CMK (cell line): Measurements from ENCODE around the gene PICALM.

ENCODE experiments used
- DNase-seq: peaks from one replicate; pipeline ENCODE4 v3.0.0-alpha.2; 2010; ENCODE audit warnings: low read depth

PICALM gene

GRCh38 chr11:86073948-86074347 is 5.1 kb upstream of the PICALM start:
- no peak for DNase-seq

- no peak for DNase-seq
Measured at GRCh38 chr11:86072211-86072610, 3.3 kb upstream of the PICALM start.

GRCh38 chr11:86070142-86071056 is 1.5 kb upstream of the PICALM start:
- no peak for DNase-seq

DNA sequence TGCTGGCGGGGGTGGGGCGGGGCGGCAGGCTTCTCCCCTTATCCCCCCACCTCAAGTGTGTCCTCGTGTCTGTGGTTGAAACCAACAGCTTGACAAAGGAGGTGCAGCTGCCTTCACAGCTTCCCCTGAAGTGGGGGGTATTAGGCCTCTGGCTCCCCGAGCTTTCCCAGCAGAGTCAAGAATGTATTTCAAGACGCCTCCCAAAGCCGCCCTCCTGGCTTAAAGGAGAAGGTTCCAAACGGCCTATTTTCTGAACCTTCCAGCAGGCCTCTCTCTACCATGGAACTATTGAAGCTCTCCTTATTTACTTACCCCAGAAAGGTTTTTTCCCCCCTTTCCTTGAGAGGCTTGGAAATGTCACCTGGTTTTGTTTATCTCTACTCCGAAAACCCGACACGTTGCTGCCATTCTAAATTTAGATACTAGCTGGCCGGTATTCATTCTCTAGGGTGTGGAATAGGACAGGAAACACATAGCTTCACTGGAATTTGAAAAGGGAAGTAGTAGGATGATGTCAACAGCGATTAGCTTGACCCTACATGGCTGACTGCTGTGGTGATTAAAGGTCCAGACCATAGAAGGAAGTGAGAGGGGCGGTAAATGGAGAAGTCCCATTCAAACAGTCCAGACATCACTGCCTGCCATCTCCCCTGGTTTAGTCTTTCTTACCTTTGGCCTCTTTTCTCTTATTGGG is 671 bp upstream of the PICALM start:
- DNase-seq = peak; percentile 78

DNA sequence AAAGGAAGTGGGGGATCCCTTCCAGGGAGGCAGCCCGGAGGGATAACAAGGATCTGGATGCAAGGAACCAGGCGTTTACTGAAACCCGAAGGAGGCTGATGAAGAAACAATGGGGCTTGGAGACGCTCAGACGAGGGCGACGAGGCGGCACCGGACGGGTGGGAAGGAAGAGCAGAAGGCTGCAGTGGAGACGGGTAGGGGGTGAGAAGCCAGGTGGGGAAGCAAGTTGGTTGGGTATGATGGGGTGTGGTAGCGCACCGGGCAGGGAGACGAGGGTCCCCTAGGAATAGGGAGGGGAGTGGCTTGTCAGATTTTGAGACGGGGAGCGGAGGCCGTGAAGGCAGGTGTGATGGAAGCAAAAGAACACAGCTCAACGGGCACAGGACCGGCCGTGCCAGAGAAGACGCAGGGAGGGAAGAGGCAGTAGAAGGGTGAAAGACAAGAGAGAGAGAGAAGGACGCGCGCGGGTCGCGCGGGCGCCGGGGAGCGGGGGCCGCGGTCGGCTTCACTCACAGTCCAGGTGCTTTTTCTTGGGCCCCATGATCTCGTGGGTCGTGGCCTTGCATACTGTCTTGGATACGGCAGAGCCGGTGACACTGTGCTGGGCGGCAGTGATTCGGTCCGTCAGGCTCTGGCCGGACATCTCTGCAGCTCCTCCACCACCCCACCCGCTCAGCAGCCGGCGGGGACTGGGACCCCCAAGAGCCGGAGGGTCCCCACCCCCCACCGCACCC is 579 bp downstream of the PICALM start:
- no peak for DNase-seq

DNA sequence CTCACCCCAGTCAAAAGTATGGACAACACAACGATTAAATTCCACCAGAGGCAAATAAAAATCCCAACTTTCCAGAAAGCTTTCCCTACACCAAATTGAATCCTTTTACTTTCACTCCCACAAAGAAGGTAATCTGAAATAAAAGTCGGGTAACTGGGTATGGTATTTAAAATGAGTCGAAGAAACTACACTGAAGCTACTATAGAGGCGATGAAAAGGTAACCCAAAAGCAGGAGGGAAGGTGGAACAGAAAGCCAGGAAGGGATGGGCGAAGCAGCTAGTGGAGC is 1.1 kb downstream of the PICALM start:
- no peak for DNase-seq

GRCh38 chr11:86067009-86067850 is 1.7 kb downstream of the PICALM start:
- DNase-seq = no peak

- no peak for DNase-seq
Measured at GRCh38 chr11:86066657-86067008, 2.3 kb downstream of the PICALM start.

- no peak for DNase-seq
Measured at GRCh38 chr11:86066033-86066432, 2.9 kb downstream of the PICALM start.

DNA sequence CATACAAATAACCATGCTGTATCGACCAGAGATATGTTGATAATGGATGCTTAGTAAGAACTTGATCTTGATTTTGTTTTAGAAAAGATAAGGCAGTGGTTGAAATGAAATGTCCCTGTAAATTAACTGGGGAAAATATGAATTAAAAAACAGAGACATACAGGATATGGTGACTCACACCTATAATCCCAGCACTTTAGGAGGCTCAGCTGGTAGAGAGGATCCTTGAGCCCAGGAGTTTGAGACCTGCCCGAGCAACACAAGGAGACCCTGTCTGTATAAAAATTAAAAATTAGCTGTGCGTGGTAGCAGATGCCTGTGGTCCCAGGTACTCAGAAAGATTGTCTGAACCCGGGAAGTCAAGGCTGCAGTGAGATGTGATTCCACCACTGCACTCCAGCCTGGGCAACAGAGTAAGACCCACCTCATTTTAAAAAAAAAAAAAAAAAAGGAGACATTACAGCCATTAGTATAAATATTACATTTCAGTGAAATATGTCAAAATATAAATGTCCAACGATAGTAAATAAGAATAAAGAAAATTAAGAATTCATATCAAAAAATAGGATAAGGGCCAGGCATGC is 4.6 kb downstream of the PICALM start:
- no peak for DNase-seq

DNA sequence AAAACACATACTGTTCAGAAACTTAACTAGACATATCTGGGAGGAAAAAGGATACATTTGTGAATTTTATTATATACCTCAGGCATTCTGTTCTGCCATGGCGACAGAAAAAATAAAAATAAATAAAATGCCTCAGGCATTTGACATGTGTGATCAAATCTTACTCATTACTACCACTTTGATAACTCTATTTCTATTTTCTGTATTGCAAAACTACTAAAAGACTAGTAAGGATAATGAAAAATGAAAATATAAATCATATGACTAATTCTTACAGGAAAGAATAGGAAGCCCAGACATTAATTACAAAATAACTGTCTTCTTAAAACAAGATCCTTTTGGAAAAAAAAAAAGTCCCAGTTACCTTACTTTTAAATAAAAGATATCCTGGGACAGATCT is 5.3 kb downstream of the PICALM start:
- DNase-seq = no peak

DNA sequence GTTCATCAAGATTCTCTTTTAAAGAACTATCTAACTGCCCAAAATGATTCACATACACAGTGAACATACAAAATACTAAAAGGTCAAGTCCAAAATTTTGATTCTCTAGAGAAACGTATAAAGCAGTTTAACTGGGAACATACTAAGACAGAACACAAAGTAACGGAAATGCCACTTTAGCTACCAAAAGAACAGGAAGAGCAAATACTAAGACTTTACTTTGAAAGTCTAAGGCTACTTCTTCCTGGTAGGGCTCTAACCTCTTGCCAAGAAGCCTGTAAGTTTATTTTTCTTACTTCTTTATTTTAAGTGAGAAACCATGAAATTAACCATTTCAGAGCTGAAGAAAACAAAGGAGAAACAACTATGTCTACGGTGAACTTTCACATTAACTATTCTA is 6.2 kb downstream of the PICALM start:
- no peak for DNase-seq

- no peak for DNase-seq
Measured at GRCh38 chr11:86061483-86062205, 7.2 kb downstream of the PICALM start.

DNA sequence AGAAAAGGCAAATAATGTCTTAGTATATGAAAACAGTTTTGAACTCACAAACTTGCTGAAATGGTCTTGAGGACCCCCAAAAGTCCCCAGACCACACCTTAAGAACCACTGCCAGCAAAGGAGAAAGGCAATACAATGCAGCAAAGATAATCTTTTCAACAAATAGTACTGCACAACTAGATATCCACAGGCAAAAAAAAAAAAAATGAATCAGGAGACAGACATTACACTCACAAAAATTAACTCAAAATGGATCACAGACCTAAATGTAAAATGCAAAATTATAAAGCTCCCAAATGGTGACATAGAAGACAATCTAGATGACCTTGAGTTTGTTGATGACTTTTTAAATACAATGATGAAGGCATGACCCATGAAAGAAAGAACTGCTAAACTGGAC is 8.3 kb downstream of the PICALM start:
- no peak for DNase-seq

DNA sequence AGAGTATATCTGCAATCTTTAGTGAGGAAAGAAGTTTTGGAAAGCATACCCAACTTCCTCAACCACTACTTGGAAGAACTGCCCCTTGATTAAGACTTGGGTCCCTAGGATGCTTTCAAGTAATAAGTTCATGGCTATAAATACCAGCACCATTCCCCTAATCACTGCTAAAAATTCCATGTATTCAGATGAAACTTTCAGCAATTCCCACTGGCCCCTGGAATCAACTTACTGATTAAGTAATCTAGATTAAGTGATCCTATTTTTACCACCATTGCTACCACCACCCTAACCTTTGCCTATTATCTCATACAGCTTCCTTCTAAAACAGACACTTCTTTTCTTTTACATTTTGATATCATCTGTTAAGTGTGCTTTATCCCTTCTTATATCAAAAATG is 10.5 kb downstream of the PICALM start:
- DNase-seq = no peak

- DNase-seq = no peak
Measured at GRCh38 chr11:86056351-86056854, 12.5 kb downstream of the PICALM start.

DNA sequence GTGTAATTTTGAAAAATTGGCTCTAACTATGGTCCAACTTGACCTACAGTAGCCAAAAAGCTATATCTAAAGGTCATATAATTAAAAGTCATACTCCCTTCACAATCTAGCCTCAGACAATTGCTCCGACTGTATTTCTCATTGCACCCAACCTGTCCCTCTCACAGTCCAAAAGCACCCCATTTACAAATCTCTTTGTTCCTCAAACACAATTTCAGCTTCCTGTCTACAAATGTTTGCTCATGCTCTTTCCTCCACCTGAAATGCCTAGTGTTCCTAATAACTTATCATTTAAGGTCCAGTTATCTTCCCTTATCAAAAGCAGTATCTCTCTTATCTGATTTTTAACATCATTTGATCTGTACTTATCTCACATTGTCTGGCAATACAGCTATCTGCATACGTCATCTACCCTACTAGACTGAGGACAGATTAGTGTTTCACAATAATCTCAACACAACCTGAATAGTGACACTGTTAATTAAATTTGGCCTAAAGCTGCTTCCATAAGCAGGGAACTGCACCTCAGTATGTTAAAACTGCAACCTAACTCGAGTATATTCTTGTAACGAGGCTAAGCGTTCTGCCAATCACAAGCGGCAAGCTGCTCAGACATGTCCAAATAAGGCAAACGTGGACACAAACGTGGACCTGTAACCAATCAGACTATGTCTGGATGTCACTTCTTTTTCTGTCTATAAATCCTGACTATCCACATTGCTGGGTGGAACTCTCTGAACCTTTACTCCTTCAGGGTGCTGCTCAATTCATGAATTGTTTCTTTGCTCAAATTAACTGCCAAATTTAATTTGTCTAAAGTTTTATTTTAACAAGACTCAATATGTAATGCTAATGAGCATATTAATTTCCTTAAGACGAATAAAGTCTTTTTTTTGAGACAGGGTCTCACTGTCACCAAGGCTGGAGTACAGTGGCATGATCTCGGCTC is 15.9 kb downstream of the PICALM start:
- DNase-seq = no peak

DNA sequence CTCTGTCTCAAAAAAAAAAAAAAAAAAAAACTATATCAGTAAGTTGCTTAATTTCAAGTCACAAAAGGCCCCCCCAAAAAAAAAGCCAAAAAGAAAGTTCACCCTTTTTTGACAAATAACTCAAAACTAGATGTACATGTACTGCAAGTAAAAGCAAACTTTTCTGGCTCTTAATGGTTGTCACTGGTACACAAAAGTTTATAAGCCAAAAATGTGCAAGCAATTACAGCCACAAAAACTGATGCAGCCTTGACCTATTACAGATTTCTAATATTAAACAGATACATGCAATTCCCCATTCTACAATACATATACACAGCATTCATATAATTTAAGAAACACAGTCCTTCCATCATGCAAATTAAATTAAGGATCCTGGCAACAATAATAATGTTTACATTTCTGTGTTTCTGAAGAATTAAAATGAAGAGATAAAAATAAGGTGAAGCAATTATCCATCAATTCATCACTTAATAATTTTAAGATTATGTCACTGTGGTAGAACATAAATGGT is 18.6 kb downstream of the PICALM start:
- no peak for DNase-seq

- no peak for DNase-seq
Measured at GRCh38 chr11:86047275-86047991, 21.5 kb downstream of the PICALM start.
